Mesenchymal stem cell (in vitro differentiated cells and primary cell): ENCODE measurements around the gene C1QTNF5.
"Not testable (repeated sequence)": the region's sequence is repeated elsewhere in the genome, so short reads cannot be mapped to it uniquely, and the experiment has no call there.

Experiments
- DNase-seq: peaks from one replicate; pipeline ENCODE4 v3.0.0-alpha.2; 2013
- H2AFZ ChIP-seq: one replicate; pipeline ENCODE4 v1.6.1; 2013; ENCODE audit warnings: low read depth, mild to moderate bottlenecking, control low read depth, inconsistent platforms, low read length, moderate library complexity
- H2AK5ac ChIP-seq: 2 replicates; pipeline ENCODE4 v1.6.1; 2013; ENCODE audit warnings: low read length, moderate library complexity, mild to moderate bottlenecking, inconsistent platforms; ENCODE audit not compliant: severe bottlenecking
- H2BK120ac ChIP-seq: one replicate; pipeline ENCODE4 v1.6.1; 2013; ENCODE audit warnings: low read depth, mild to moderate bottlenecking, inconsistent platforms, low read length, moderate library complexity
- H2BK12ac ChIP-seq, 2 experiments: one replicate each; pipeline ENCODE4 v1.6.1; 2013; ENCODE audit warnings: inconsistent platforms in 2 of 2, low read length in 2 of 2, mild to moderate bottlenecking in 2 of 2, moderate library complexity in 2 of 2, control low read depth in 1 of 2
- H2BK15ac ChIP-seq: one replicate; pipeline ENCODE4 v1.6.1; 2013; ENCODE audit warnings: mild to moderate bottlenecking, low read depth, inconsistent platforms; ENCODE audit not compliant: poor library complexity, severe bottlenecking
- H2BK5ac ChIP-seq: 2 replicates; pipeline ENCODE4 v1.6.1; 2013; ENCODE audit warnings: low read depth, mild to moderate bottlenecking, low read length, control low read depth, inconsistent platforms; ENCODE audit not compliant: poor library complexity, severe bottlenecking
- H3K14ac ChIP-seq, 2 experiments: one replicate each; pipeline ENCODE4 v1.6.1; 2013; ENCODE audit warnings: inconsistent platforms in 2 of 2, low read length in 2 of 2, control low read depth in 1 of 2, mild to moderate bottlenecking in 1 of 2, moderate library complexity in 1 of 2
- H3K18ac ChIP-seq, 2 experiments: one replicate each; pipeline ENCODE4 v1.6.1; 2013; ENCODE audit warnings: inconsistent platforms in 2 of 2, low read length in 2 of 2, control low read depth in 1 of 2, low read depth in 1 of 2, mild to moderate bottlenecking in 1 of 2
- H3K23ac ChIP-seq, 2 experiments: one replicate each; pipeline ENCODE4 v1.6.1; 2013; ENCODE audit warnings: inconsistent platforms in 2 of 2, low read length in 2 of 2, mild to moderate bottlenecking in 2 of 2, moderate library complexity in 2 of 2, control low read depth in 1 of 2
- H3K27ac ChIP-seq: 2 replicates; pipeline ENCODE4 v1.5.1; 2013; ENCODE audit warnings: mild to moderate bottlenecking, moderate library complexity, low read length, control low read depth, inconsistent platforms; ENCODE audit not compliant: poor library complexity, severe bottlenecking
- H3K27me3 ChIP-seq, 2 experiments: 2 replicates each; pipeline versions ENCODE4 v1.6.1 to v1.7.0; 2013; ENCODE audit warnings: low read length in 2 of 2, mild to moderate bottlenecking in 2 of 2, moderate library complexity in 2 of 2, control low read depth in 1 of 2, inconsistent platforms in 1 of 2; ENCODE audit not compliant: control insufficient read depth in 1 of 2, insufficient read depth in 1 of 2
- H3K36me3 ChIP-seq, 2 experiments: 2 replicates each; pipeline versions ENCODE4 v1.6.1 to v1.7.0; 2013; ENCODE audit warnings: low read length in 2 of 2, control low read depth in 1 of 2, inconsistent platforms in 1 of 2, low read depth in 1 of 2, mild to moderate bottlenecking in 1 of 2; ENCODE audit not compliant: insufficient read depth in 2 of 2, control insufficient read depth in 1 of 2
- H3K4ac ChIP-seq, 2 experiments: one replicate each; pipeline ENCODE4 v1.6.1; 2013; ENCODE audit warnings: inconsistent platforms in 2 of 2, low read length in 2 of 2, mild to moderate bottlenecking in 2 of 2, moderate library complexity in 2 of 2, control low read depth in 1 of 2, low read depth in 1 of 2
- H3K4me1 ChIP-seq: 2 replicates; pipeline ENCODE4 v1.6.1; 2013; ENCODE audit warnings: low read depth, low read length, control low read depth; ENCODE audit not compliant: control insufficient read depth, insufficient read depth
- H3K4me2 ChIP-seq: 2 replicates; pipeline ENCODE4 v1.6.1; 2013; ENCODE audit warnings: low read length, mild to moderate bottlenecking, inconsistent platforms; ENCODE audit not compliant: poor library complexity, severe bottlenecking
- H3K4me3 ChIP-seq, 2 experiments: 2 replicates each; pipeline versions ENCODE4 v1.5.1 to v1.7.0; 2013; ENCODE audit warnings: low read length in 2 of 2, mild to moderate bottlenecking in 2 of 2, control low read depth in 1 of 2, low read depth in 1 of 2; ENCODE audit not compliant: insufficient read depth in 1 of 2
- H3K79me1 ChIP-seq: replicated peaks from 2 replicates; pipeline ENCODE4 v1.6.1; 2013; ENCODE audit warnings: mild to moderate bottlenecking, control low read depth, low read length, inconsistent platforms; ENCODE audit not compliant: poor library complexity, severe bottlenecking
- H3K9ac ChIP-seq: 2 replicates; pipeline ENCODE4 v1.7.0; 2013; ENCODE audit warnings: mild to moderate bottlenecking, low read length, moderate library complexity
- H3K9me3 ChIP-seq: 2 replicates; pipeline ENCODE4 v1.7.0; 2013; ENCODE audit warnings: mild to moderate bottlenecking, low read length; ENCODE audit not compliant: control insufficient read depth
- H4K8ac ChIP-seq: one replicate; pipeline ENCODE4 v1.6.1; 2013; ENCODE audit warnings: inconsistent platforms, mild to moderate bottlenecking, low read length, moderate library complexity
- H4K91ac ChIP-seq: one replicate; pipeline ENCODE4 v1.6.1; 2013; ENCODE audit warnings: mild to moderate bottlenecking, low read length, inconsistent platforms
- WGBS: methylation state at CpG from one replicate; pipeline ENCODE4 v1.1.7; 2013; ENCODE audit warnings: mixed read lengths; 5-methylcytosine and 5-hydroxymethylcytosine counted together

C1QTNF5 gene

GRCh38 chr11:119382513-119382912, 41.8 kb upstream of the C1QTNF5 start:
- 93% methylated on average over 14 of the region's 14 CpGs for WGBS

DNA sequence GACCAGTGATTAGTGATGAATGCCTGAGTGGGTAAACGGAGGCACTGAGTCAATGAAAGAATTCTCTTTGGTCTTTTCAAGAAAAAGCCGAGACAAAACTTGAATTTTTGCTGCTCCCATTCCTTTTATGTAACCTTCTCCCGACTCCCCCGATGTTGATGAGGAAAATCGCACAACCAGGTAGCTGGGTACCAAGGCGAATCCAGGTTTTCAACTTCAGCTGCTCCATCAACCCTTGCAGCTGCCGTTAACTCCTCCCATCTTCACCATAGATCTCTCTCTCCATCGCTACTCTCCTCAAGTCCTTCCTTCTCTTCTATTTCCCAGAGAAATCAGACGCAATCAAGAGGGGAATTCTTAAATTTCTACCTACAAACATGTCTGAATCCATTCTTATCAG, 41.4 kb upstream of the C1QTNF5 start:
- no peak overlapping the region for H4K8ac ChIP-seq
- 22% methylated on average over 9 of the region's 9 CpGs for WGBS

More at GRCh38 chr11:119382513-119382912, 41.8 kb upstream of the C1QTNF5 start:
- H3K36me3 ChIP-seq, H3K9me3 ChIP-seq, H3K4ac ChIP-seq, H3K14ac ChIP-seq, DNase-seq, H3K18ac ChIP-seq, H2BK15ac ChIP-seq, H3K23ac ChIP-seq, H3K4me1 ChIP-seq, H2BK12ac ChIP-seq, H2BK120ac ChIP-seq, H4K91ac ChIP-seq, H2BK5ac ChIP-seq, H2AK5ac ChIP-seq, H3K27ac ChIP-seq, H3K4me2 ChIP-seq, H3K79me1 ChIP-seq, H4K8ac ChIP-seq, H2AFZ ChIP-seq: not testable (repeated sequence)
- Histone ChIP-seq H3K27me3 (peaks cover 20 to 49% of the 10 kb centered on the region in 2 experiments), H3K4me3 (peak overlapping the region in 1 of 2 experiments; percentile 89), H3K9ac (peak overlapping the region; percentile 93)

DNA sequence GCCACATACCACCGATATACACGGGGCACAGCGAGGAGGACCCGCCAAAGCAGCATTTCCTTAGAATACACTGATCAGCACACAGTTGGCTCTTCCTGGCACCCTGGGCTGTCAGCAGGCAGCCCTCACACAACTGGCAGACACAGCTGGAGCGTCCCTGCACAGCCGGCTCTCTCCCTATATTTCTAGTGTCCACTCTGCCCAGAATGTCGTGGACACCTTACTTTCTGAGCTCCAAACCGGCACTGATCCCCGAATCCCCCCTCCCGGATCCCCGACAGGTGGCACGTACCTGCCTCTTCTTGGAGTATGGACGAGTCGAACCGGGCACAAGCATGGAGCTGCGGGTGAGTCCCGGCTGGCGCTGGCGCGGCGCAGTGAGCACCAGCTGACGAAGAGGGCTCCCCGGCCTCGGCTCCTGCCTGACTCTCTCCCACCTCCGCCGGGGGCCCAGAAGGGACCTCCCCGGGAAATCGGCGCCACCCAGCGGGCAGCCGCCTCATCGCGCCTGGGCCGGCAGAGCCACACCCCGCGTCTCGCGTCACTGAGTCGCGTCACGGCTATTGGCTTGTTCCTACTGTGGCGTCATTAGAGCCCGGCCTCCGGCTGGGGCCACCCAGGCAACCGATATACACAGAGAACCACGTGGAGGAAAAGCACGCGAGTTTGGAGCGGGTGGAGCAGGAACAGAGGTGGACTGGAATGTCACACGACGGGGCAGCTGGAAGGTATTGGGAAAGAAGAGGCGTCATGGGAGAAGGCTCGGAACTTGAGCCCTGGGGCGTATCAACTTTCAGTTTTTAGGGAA, 40.7 kb upstream of the C1QTNF5 start, which contains the start of gene USP2:
Gene USP2, minus strand, starts transcription at position 510 of the 808 bp plus-strand sequence. CDS start 8,210 bp downstream, outside the sequence.
- H3K27ac ChIP-seq, result no peak within 1 kb of the TSS
- no peaks in the 10 kb centered on the region for H3K9me3 ChIP-seq
- peak within 1 kb of the TSS; percentile 93 for H3K9ac ChIP-seq
- peak within 1 kb of the TSS; percentile 36 for H2AFZ ChIP-seq
- no peak within 1 kb of the TSS for H3K4ac ChIP-seq
- peak within 1 kb of the TSS; percentile 94 for H3K4me2 ChIP-seq
- no peak within 1 kb of the TSS for H2BK12ac ChIP-seq
- no peak within 1 kb of the TSS for H4K91ac ChIP-seq
- no peak within 1 kb of the TSS for H2BK15ac ChIP-seq
- H3K18ac ChIP-seq, result peak within 1 kb of the TSS; percentile 6 to 33
- H2BK120ac ChIP-seq, result no peak within 1 kb of the TSS
- no peak within 1 kb of the TSS for H3K14ac ChIP-seq
- no peak within 1 kb of the TSS for H2BK5ac ChIP-seq
- DNase-seq, result peak; percentile 99
- peak within 1 kb of the TSS; percentile 40 to 89 for H3K4me3 ChIP-seq
- H3K36me3 ChIP-seq, result no peaks in the 10 kb centered on the region
- H3K4me1 ChIP-seq, result peaks cover 15% of the 10 kb centered on the region
- H3K79me1 ChIP-seq, result no peaks in the 10 kb centered on the region
- H3K27me3 ChIP-seq, result peaks cover 20 to 49% of the 10 kb centered on the region in 2 experiments
- no peak within 1 kb of the TSS for H2AK5ac ChIP-seq
- WGBS, result under 1% methylated on average over 49 of the region's 54 CpGs
- no peak within 1 kb of the TSS for H3K23ac ChIP-seq
- H4K8ac ChIP-seq, result no peak within 1 kb of the TSS

More for the DNA sequence above, 41.4 kb upstream of the C1QTNF5 start:
- no peaks in the 10 kb centered on the region for H3K9me3 ChIP-seq
- peaks cover 20 to 49% of the 10 kb centered on the region in 2 experiments for H3K27me3 ChIP-seq
- H3K27ac ChIP-seq, result no peak overlapping the region
- H3K4ac ChIP-seq, result no peak overlapping the region
- H3K14ac ChIP-seq, result no peak overlapping the region
- no peak overlapping the region for H2BK15ac ChIP-seq
- peak overlapping the region in 1 of 2 experiments; percentile 89 for H3K4me3 ChIP-seq
- H3K23ac ChIP-seq, result no peak overlapping the region
- no peak overlapping the region for H2AFZ ChIP-seq
- H2BK5ac ChIP-seq, result no peak overlapping the region
- no peaks in the 10 kb centered on the region for H3K79me1 ChIP-seq
- DNase-seq, result no peak
- H2BK120ac ChIP-seq, result no peak overlapping the region
- no peaks in the 10 kb centered on the region for H3K36me3 ChIP-seq
- H3K18ac ChIP-seq, result no peak overlapping the region
- H2AK5ac ChIP-seq, result no peak overlapping the region
- H2BK12ac ChIP-seq, result no peak overlapping the region
- H4K91ac ChIP-seq, result no peak overlapping the region
- H3K4me2 ChIP-seq, result peak overlapping the region; percentile 94
- peak overlapping the region; percentile 93 for H3K9ac ChIP-seq
- H3K4me1 ChIP-seq, result peaks cover 11% of the 10 kb centered on the region

DNA sequence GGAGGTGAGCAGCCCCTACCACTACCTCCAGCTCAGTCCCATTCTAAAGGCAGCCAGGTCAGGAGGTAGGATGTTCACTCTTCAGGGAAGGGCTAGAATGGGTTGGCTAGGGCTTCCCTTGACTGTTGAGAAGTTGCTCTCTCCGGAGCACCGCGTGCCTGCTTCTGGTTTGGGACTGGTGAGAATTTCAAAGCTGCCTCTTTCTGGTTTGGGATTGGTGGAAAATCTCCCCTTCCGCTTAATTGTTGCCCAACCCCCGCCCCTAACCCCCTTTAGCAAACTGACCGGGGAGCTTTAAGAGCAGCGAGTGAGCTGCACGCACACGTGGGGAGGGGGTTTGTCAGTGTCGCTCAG, 40.1 kb upstream of the C1QTNF5 start:
- H2BK120ac ChIP-seq, result no peak overlapping the region
- H3K36me3 ChIP-seq, result no peaks in the 10 kb centered on the region
- H3K4me3 ChIP-seq, result peak overlapping the region in 1 of 2 experiments; percentile 89
- H3K23ac ChIP-seq, result no peak overlapping the region
- no peak overlapping the region for H4K8ac ChIP-seq
- H3K9ac ChIP-seq, result peak overlapping the region; percentile 93
- H2BK12ac ChIP-seq, result no peak overlapping the region
- H2BK5ac ChIP-seq, result no peak overlapping the region
- no peak for DNase-seq
- no peak overlapping the region for H3K27ac ChIP-seq
- H3K18ac ChIP-seq, result no peak overlapping the region
- no peak overlapping the region for H3K14ac ChIP-seq
- no peak overlapping the region for H2AK5ac ChIP-seq
- H3K79me1 ChIP-seq, result no peaks in the 10 kb centered on the region
- no peaks in the 10 kb centered on the region for H3K9me3 ChIP-seq
- H3K4ac ChIP-seq, result no peak overlapping the region
- peaks cover 18 to 52% of the 10 kb centered on the region in 2 experiments for H3K27me3 ChIP-seq
- 4% methylated on average over 7 of the region's 10 CpGs for WGBS
- H4K91ac ChIP-seq, result no peak overlapping the region
- peak overlapping the region; percentile 36 for H2AFZ ChIP-seq
- H3K4me2 ChIP-seq, result peak overlapping the region; percentile 94
- peaks cover 17% of the 10 kb centered on the region for H3K4me1 ChIP-seq
- no peak overlapping the region for H2BK15ac ChIP-seq
